ENCODE results near the gene ABCG5.

The ABCG5 gene

DNA sequence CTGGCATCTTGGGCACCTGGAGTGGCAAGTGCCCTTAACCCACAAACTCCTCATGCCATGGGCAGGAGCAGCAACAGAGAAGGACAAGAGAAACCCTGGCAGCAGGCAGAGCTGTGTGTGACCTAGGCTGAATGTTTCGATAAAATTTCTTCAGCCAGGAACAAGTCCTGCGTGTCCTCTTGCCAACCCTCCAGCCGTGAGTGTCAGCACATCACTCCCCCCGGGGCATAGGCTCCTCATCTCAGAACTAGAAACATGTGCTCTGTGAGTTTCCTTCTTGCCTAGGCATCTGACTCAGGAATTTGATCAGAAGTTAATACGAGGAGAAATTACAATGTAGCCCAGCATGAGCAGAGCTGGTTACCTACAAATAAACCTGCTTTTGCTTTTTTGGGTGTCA is 2.3 kb upstream of the ABCG5 start:
- H3K27me3 ChIP-seq (ENCODE audit: control insufficient read depth in 1 of 2, insufficient read depth in 2 of 2, low read length in 2 of 2): no peaks in the 10 kb centered on the region
- H3K27ac ChIP-seq (ENCODE audit: low read depth, low read length): no peak overlapping the region
- H3K4me1 ChIP-seq (ENCODE audit: insufficient read depth, low read length): no peaks in the 10 kb centered on the region
- H3K36me3 ChIP-seq (ENCODE audit: insufficient read depth, low read length): no peaks in the 10 kb centered on the region
- H3K9ac ChIP-seq (ENCODE audit: low read length): no peak overlapping the region
- no peak overlapping the region for H3K4me3 ChIP-seq (ENCODE audit: low read depth in 1 of 2, low read length in 2 of 2)
- no peaks in the 10 kb centered on the region for H3K9me3 ChIP-seq (ENCODE audit: low read length)

GRCh38 chr2:43839776-43840564 is 1.3 kb upstream of the ABCG5 start:
- Histone ChIP-seq H3K36me3 (ENCODE audit: insufficient read depth, low read length) (no peaks in the 10 kb centered on the region), H3K27ac (ENCODE audit: low read depth, low read length) (no peak overlapping the region), H3K27me3 (ENCODE audit: control insufficient read depth in 1 of 2, insufficient read depth in 2 of 2, low read length in 2 of 2) (no peaks in the 10 kb centered on the region), H3K9me3 (ENCODE audit: low read length) (no peaks in the 10 kb centered on the region), H3K4me3 (ENCODE audit: low read depth in 1 of 2, low read length in 2 of 2) (no peak overlapping the region), H3K4me1 (ENCODE audit: insufficient read depth, low read length) (no peaks in the 10 kb centered on the region), H3K9ac (ENCODE audit: low read length) (no peak overlapping the region)

GRCh38 chr2:43837831-43838559 is 644 bp downstream of the ABCG5 start:
- Histone ChIP-seq H3K27ac (ENCODE audit: low read depth, low read length) (no peak overlapping the region), H3K4me1 (ENCODE audit: insufficient read depth, low read length) (no peaks in the 10 kb centered on the region), H3K9ac (ENCODE audit: low read length) (no peak overlapping the region), H3K27me3 (ENCODE audit: control insufficient read depth in 1 of 2, insufficient read depth in 2 of 2, low read length in 2 of 2) (no peaks in the 10 kb centered on the region), H3K4me3 (ENCODE audit: low read depth in 1 of 2, low read length in 2 of 2) (no peak overlapping the region), H3K36me3 (ENCODE audit: insufficient read depth, low read length) (no peaks in the 10 kb centered on the region), H3K9me3 (ENCODE audit: low read length) (no peaks in the 10 kb centered on the region)

- Histone ChIP-seq H3K27me3 (ENCODE audit: control insufficient read depth in 1 of 2, insufficient read depth in 2 of 2, low read length in 2 of 2) (peaks cover 0 to 6% of the 10 kb centered on the region in 2 donors), H3K4me1 (ENCODE audit: insufficient read depth, low read length) (no peaks in the 10 kb centered on the region), H3K27ac (ENCODE audit: low read depth, low read length) (no peak overlapping the region), H3K9me3 (ENCODE audit: low read length) (no peaks in the 10 kb centered on the region), H3K4me3 (ENCODE audit: low read depth in 1 of 2, low read length in 2 of 2) (no peak overlapping the region), H3K36me3 (ENCODE audit: insufficient read depth, low read length) (no peaks in the 10 kb centered on the region), H3K9ac (ENCODE audit: low read length) (no peak overlapping the region)
These were observed 1.6 kb downstream of the ABCG5 start for GRCh38 chr2:43837033-43837432.

DNA sequence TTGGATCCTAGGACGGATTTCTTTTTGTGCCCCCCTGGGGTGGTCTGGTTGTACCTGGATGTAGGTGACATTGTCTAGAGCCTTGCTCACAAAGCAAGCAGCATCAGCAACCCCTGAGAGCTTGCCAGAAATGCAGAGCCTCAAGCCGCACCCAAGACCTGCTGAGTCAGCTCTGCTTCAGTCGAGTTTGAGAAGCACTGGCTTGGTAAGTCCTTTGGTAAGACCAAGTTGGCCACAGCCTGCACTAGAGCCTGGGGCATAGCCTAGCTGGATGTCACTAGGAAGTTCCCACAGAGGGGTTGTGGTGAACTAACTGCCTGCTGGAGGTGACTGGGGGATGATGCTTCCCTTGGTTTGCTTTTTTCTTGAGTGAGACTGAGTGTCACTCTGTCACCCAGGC is 6.2 kb downstream of the ABCG5 start:
- Histone ChIP-seq H3K27me3 (ENCODE audit: control insufficient read depth in 1 of 2, insufficient read depth in 2 of 2, low read length in 2 of 2) (peaks cover 4 to 8% of the 10 kb centered on the region in 2 donors), H3K4me3 (ENCODE audit: low read depth in 1 of 2, low read length in 2 of 2) (no peak overlapping the region), H3K27ac (ENCODE audit: low read depth, low read length) (no peak overlapping the region), H3K4me1 (ENCODE audit: insufficient read depth, low read length) (no peaks in the 10 kb centered on the region), H3K36me3 (ENCODE audit: insufficient read depth, low read length) (no peaks in the 10 kb centered on the region), H3K9ac (ENCODE audit: low read length) (no peak overlapping the region), H3K9me3 (ENCODE audit: low read length) (no peaks in the 10 kb centered on the region)

DNA sequence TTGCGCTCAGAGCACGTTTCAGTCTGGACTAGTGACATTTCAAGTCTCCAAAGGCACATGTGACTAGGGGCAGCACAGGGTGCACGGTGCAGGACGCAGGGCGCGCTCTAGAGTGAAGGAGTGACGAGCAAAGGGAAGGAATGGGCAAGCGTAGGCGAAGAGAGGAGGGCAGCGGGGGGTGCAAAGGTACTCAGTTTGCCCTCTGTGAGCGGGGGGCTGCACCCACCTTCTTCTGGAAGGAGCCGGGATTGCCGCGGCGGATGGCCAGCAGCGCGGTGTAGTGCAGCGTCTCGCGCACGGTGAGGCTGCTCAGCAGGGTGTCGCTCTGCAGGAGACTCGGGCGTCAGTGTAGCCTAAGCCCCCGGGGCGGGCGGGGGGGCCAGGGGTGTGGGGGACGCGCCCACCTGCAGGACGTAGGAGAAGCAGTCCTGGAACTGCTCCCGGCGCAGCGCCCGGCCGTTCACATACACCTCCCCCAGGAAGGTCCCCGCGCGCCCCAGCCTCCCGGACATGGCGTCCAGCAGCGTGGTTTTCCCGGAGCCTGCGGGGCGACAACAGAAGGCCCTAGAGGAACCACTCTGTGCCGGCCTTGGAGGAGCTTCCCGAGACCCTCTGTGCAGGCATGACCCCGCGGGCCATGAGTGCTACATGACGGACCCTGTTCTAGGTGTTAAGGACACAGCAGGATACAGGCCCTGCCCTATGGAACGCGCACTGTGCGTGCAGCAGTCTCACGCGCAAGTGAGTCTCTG is 6.9 kb downstream of the ABCG5 start:
- Histone ChIP-seq H3K27me3 (ENCODE audit: control insufficient read depth in 1 of 2, insufficient read depth in 2 of 2, low read length in 2 of 2) (peaks cover 4 to 8% of the 10 kb centered on the region in 2 donors), H3K4me3 (ENCODE audit: low read depth in 1 of 2, low read length in 2 of 2) (no peak overlapping the region), H3K9me3 (ENCODE audit: low read length) (no peaks in the 10 kb centered on the region), H3K36me3 (ENCODE audit: insufficient read depth, low read length) (no peaks in the 10 kb centered on the region), H3K27ac (ENCODE audit: low read depth, low read length) (no peak overlapping the region), H3K9ac (ENCODE audit: low read length) (no peak overlapping the region), H3K4me1 (ENCODE audit: insufficient read depth, low read length) (no peaks in the 10 kb centered on the region)

DNA sequence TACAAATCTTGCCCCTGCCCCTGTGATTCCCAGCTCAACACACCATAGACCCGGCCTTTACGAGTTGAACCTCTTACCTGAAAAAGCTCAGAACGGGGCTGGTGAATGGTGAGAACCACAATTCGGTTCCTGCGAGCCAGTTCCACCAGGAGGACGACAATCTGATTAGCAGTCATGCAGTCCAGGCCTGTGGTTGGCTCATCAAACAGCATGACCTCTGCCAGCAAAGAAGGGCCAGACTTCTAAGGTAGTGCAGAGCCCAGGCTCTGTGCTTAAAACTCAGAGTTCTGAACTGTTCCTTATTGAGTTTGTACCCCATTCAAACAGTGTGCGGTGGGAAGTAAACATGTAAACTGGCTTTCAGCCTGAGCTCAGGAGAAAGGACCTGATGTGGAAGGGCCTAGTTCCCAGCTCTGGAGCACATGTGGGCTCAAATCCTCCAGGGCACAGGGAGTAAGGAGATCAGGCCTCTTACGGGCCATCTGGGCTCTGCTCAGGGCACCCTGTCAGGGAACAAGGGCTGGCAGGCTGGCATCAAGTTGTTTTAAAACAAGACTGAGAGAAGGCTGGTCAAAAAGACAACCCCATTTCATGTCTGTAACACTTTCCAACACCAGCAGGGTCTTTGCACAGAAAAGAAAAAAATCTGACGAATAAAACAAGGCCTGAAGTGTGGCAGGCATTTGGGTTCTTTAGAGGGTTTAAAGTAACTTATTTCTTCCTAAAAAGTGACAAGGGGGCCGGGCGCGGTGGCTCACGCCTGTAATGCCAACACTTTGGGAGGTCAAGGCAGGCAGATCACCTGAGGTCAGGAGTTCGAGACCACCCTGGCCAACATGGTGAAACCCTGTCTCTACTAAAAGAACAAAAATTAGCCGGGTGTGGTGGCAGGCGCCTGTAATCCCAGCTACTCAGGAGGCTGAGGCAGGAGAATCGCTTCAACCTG is 12.1 kb downstream of the ABCG5 start:
- Histone ChIP-seq H3K27ac (ENCODE audit: low read depth, low read length) (no peak overlapping the region), H3K4me1 (ENCODE audit: insufficient read depth, low read length) (no peaks in the 10 kb centered on the region), H3K27me3 (ENCODE audit: control insufficient read depth in 1 of 2, insufficient read depth in 2 of 2, low read length in 2 of 2) (peaks cover 0 to 4% of the 10 kb centered on the region in 2 donors), H3K9me3 (ENCODE audit: low read length) (no peaks in the 10 kb centered on the region), H3K36me3 (ENCODE audit: insufficient read depth, low read length) (no peaks in the 10 kb centered on the region), H3K9ac (ENCODE audit: low read length) (no peak overlapping the region), H3K4me3 (ENCODE audit: low read depth in 1 of 2, low read length in 2 of 2) (no peak overlapping the region)

GRCh38 chr2:43825841-43826240 is 12.8 kb downstream of the ABCG5 start:
- Histone ChIP-seq H3K27me3 (ENCODE audit: control insufficient read depth in 1 of 2, insufficient read depth in 2 of 2, low read length in 2 of 2) (peaks cover 0 to 4% of the 10 kb centered on the region in 2 donors), H3K9me3 (ENCODE audit: low read length) (no peaks in the 10 kb centered on the region), H3K27ac (ENCODE audit: low read depth, low read length) (no peak overlapping the region), H3K36me3 (ENCODE audit: insufficient read depth, low read length) (no peaks in the 10 kb centered on the region), H3K4me3 (ENCODE audit: low read depth in 1 of 2, low read length in 2 of 2) (no peak overlapping the region), H3K4me1 (ENCODE audit: insufficient read depth, low read length) (no peaks in the 10 kb centered on the region), H3K9ac (ENCODE audit: low read length) (no peak overlapping the region)

DNA sequence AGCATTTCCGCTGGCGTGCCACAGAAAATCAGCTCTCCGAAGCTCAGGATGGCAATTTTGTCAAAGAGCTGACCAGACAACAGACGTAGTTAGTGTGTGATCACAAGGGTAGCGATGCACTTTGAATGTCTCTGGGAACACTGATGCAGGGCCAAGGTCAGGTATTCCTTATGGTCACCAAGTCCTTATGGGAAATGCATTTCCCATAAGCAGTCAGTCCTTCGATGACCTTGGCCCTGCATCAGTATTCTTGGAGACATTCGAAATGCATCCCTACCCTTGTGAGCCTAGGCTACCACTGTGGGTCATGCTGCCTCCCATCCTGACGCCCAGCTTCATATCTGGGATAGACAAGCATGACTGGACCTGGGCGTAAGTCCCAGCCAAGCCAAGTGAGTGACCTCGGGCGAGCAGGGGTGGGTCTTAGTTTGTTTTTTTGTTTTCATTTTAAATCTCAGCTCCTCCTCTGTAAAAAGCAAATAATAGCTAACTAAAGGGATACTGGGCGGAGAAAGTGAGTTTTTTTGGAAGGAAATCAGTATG is 13.6 kb downstream of the ABCG5 start:
- Histone ChIP-seq H3K27ac (ENCODE audit: low read depth, low read length) (no peak overlapping the region), H3K4me3 (ENCODE audit: low read depth in 1 of 2, low read length in 2 of 2) (no peak overlapping the region), H3K9ac (ENCODE audit: low read length) (no peak overlapping the region)

GRCh38 chr2:43824512-43824911 is 14.1 kb downstream of the ABCG5 start:
- Histone ChIP-seq H3K36me3 (ENCODE audit: insufficient read depth, low read length) (no peaks in the 10 kb centered on the region), H3K27me3 (ENCODE audit: control insufficient read depth in 1 of 2, insufficient read depth in 2 of 2, low read length in 2 of 2) (no peaks in the 10 kb centered on the region), H3K4me1 (ENCODE audit: insufficient read depth, low read length) (no peaks in the 10 kb centered on the region), H3K9me3 (ENCODE audit: low read length) (no peaks in the 10 kb centered on the region), H3K27ac (ENCODE audit: low read depth, low read length) (no peak overlapping the region), H3K9ac (ENCODE audit: low read length) (no peak overlapping the region), H3K4me3 (ENCODE audit: low read depth in 1 of 2, low read length in 2 of 2) (no peak overlapping the region)

More for the DNA sequence above, 13.6 kb downstream of the ABCG5 start:
- no peaks in the 10 kb centered on the region for H3K9me3 ChIP-seq (ENCODE audit: low read length)
- no peaks in the 10 kb centered on the region for H3K36me3 ChIP-seq (ENCODE audit: insufficient read depth, low read length)
- no peaks in the 10 kb centered on the region for H3K4me1 ChIP-seq (ENCODE audit: insufficient read depth, low read length)
- H3K27me3 ChIP-seq (ENCODE audit: control insufficient read depth in 1 of 2, insufficient read depth in 2 of 2, low read length in 2 of 2): no peaks in the 10 kb centered on the region
